ENCODE measurements around the gene SLC45A3.

SLC45A3 gene

DNA sequence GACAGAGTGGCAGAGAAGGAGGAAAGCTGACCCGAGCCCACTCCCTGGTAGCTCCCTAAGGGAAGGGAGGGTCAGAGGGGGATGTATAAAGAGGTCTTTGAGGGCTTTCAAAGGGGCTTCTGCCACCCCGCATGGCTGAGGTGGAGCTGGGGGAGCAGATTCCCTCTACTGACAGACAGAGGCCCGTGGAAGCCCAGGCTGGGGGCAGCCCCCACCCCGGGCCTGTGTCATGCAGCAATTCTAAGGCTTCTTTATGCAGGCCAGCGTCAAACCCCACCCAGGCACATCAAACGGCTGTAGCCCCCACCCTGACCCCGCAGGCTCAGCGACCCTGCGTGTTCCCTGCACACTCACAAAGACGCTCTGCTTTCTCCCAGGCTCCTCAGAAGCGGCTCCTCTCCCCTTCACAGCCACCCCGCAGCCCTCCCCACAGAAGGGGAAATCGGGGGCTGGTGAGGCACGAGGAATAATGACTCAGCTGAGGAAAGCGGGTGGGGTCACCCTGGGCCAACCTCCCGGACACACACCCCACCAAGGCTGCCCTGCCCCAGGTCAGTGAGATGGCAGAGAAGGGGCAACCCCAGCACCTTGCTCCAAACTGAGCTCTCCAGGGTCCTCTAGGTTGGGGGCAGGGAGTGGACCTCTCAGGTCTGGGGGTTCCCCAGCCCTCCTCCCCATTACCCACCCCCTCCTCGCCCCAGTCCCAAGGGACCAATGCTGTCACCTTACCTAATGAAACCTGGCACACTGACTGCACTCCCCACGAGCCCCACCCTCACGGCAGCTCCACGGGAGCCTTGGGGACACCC lies 10.8 kb downstream of the SLC45A3 start:
- no peak for DNase-seq (ENCODE audit: low spot score)

DNA sequence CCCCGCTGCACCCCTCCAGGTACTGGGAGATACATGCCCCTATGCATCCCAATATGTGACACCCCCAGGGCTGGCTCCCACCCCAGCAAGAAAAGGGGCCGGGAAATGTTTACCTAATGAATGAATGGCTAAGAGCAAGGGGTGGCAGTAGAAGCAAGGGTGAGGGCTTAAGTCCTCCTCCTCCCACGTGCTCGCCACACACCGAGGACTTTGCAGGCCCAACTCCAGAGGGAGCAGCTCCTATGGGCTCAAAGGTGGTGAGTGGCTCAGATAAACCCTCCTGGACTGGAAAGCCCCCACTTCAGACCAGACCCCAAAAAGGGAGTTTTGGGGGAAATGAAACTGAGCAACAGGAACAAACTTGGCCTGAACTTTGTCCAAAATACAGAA lies 11.4 kb downstream of the SLC45A3 start:
- peak; percentile 47 for DNase-seq (ENCODE audit: low spot score)

DNA sequence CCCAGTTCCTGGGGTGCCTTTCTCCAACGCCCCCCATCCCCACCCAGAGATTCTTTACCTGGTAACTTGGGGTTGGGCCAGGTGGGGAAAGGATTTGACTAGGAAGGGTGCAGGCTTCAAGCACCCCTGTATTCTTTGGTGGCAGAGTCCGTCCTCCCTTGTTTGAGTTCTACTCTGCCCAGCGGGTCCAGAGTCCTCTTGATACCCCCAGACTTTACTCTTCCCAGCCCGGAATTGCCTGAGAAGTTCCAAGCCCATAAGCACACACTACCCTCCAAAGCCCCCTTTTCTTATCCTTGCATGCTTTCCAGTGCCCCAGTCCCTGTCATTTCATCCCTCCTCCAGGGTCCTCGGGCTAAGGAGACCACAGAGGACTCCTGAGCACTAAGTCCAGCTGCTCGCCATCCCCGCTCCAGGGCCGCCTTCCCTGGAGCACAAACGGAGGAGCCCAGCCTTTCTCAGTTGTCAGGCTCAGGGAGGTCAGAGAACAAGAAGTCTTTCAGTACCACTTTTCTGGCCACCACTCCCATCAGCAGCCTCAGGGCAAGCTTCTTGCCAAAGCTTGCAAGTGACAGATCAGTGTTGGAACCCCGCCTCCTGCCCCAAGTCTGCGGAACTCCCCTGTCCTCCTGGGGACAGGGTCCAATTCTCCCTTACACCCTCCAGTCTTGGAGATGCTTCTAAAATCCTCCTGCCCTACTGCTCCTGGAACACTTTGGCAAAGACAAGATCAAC lies 12.2 kb downstream of the SLC45A3 start:
- DNase-seq (ENCODE audit: low spot score), result no peak

DNA sequence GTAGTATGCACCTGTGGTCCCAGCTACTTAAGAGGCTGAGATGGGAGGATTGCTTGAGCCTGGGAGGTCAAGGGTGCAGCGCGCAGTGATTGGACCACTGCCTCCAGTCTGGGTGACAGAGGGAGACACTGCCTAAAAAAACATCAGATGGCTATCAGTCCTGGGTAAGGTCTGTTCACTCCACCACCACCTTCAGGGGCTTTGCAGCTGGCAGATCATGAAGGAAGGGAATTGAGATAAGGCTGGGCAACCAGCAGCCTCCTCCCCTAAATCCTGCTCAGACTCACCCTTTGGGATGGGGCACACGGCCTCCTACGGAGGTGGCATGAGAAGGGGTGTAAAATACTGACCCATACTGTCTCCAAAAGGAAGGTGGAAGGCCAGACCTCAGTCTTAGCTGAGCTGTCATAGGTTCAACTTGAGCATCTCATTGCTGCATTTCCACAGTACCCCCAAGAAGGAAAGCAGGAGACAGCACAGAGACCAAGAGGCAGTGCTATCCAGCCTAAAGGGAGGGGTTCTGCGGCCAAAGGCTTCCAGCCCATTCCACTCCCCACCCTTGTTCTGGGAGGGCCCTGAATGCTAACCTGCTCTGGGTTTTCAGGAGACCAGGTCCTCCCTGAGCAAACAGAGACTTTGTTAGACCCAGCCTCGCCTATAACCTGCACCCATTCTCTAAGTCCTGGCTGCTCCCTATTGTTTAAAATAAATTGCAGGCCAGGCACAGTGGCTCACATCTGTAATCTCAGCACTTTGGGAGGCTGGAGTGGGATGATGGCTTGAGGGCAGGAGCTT lies 13.7 kb downstream of the SLC45A3 start:
- no peak for DNase-seq (ENCODE audit: low spot score)

DNA sequence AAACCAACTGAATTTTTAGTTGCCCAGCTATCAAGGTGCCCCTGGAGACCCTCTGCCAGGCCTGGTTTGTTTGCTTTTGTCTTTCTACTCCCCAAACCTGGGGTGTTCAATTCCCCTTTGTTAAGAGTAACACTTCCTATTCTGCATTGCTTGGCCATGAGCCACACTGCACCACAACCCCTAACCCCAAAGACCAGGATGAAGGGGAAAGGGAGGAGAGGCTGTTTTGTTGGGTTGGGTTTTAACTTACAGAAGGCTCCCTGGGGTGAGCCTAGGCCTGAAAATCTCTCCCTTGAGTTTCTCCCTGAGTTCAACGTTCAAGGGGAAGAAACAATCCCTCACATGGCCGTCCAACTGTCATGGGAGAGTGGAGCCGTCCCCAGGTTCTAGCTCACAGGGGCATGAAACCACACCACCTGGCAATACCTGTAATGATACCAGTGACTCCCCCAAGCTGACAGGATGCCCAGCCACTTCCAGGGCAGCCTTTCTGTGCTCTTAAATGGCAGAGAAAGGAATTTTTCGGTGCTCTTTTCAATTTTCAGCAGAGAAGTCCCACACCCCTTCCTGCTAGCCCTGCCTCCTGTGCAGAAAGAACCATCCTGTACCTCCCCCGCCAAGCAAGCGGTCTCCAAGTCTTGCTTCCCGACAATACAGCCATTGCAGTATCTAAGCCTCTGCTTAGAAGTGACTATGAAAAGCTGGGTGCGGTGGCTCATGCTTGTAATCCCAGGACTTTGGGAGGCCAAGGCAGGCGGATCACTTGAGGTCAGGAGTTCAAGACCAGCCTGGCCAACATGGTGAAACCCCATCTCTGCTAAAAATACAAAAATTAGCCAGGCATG lies 14.9 kb downstream of the SLC45A3 start:
- peak; percentile 41 for DNase-seq (ENCODE audit: low spot score)

DNA sequence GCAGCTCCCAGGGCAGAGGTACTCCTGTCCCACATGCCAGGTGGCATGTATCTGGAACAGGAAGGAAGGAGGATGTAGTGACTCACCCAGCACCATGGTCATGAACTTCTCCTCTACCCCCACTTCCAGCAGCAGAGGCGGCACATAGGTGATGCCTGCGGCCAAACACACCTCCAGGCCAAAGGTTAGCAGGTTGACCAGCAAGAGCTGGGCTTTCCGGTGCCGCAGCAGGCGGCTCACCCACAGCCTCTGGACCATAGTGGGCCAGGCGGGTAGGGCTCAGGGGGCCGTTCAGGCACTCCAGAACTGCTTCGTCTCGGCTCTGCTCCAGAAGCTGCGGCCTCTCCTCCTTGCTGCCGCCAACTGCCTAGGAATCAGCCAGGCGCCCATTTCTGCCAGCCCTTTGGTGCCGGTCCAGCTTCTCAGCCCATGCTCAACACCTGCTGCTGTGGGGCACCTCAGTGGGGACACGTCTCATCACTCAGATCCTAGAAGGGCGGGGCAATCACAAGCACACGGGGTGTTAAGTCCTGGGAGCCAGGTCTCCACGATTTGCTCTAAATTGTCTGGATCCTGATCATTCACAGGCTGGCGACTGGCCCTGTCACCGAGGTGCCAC lies 15.8 kb downstream of the SLC45A3 start:
- no peak for DNase-seq (ENCODE audit: low spot score)

DNA sequence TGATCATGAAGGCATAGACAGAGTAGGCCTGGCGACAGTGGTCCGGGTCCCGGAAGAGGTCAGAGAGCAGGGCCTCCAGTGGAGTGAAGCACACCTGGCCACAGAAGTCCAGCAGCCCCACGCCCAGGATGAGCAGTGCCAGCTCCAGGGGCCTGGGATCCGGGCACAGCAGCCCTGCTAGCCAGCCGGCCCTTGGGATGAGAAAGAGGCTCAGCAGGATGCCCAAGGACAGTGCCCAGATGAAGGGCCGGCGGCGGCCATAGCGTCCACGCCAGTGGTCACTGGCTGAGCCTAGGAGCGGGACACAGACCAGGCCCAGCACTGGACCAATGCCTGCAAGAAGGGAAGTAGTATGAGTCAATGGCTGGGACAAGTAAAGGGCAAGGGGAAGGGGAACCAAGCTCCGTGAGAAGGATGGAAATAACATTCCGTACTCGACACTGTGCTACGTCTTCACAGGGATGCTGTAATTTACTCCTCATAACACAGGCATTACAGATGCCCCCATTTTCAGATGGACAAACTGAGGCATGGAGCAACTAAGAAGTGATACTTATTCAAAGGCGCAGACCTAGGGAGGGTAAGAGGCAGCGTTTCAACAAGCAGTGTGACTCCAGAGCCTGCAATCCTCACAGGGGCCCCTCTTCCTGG lies 16.9 kb downstream of the SLC45A3 start:
- no peak for DNase-seq (ENCODE audit: low spot score)

DNA sequence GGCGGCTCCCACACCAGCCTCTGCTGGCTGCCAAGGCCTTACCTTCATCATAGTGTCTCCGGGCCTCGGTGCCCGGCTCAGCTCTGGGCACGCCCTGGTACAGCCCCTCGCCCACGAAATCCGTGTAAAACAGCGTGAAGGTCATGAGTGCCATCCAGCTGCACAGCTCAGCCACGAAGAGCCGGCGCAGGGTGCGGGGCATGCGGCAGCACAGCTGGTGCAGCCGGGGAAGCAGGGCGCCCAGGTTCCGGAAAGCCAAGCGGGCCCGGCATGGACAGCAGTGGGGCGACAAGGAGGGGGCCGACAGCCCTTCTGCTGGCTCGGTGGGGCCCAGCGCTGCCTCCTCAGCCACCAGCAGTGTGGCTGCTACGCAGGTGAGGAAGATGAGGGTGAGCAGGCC lies 17.5 kb downstream of the SLC45A3 start:
- no peak for DNase-seq (ENCODE audit: low spot score)

DNA sequence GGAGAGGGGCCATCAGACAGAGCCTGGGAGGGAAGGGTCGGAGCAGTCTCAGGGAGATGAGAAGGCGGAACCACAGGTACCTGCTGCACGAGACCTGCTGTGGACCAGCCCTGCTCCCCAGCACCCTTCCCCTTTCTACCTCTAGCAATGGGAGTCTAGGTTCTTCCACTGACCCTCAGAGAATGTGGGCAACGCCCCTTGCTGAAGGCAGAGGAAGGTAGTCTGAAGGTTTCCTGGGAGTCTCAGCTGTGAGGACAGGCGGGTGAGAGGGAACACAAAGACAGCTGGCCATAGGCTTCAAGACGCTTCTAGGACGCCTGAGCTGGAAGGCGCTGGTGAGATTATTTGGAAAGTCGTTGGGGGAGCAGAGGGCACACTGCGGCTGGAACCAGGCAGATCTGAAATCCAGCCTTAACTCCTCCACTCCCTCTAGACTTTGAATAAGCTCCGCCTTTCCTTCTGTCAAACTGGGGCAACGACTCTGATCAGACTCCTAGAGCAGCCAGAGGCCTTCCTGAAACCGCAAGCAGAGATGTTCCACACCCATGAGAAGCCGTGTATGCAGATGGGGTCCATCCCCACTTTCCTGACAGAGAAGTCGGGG lies 18.1 kb downstream of the SLC45A3 start:
- DNase-seq (ENCODE audit: low spot score), result no peak

DNA sequence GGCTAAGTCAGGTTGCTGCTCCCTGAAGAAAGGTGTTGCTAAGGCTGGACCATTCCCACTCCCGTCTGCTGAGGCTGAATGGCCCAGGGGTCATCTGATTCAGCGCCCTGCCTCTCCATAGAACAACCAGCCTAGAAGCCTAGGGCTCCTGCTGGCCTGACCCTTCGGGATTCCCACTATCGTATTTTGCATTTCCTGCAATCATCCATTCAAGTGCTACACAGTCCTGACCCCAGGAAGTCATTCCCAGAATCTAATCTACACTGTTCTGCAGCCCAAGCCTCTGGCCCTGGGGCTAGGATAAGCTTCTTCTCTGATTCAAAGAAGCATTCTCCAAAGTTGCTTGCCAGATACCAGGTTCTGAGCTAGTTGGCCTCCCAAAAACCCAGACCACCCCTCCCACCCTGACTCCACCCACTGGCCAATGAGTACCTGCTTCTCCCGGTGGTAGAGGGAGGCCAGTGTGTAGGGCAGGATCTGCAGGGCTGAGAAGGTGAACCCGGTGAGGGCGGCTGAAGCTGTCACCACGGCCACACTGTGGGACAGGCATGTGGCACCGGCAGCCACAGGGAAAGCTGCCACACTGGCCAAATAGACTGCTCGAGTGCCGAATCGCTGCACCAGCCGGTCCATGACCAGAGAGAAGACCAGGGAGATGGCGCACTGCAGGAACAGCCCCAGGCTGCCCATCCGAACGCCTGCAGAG lies 18.7 kb downstream of the SLC45A3 start:
- DNase-seq (ENCODE audit: low spot score), result no peak

DNA sequence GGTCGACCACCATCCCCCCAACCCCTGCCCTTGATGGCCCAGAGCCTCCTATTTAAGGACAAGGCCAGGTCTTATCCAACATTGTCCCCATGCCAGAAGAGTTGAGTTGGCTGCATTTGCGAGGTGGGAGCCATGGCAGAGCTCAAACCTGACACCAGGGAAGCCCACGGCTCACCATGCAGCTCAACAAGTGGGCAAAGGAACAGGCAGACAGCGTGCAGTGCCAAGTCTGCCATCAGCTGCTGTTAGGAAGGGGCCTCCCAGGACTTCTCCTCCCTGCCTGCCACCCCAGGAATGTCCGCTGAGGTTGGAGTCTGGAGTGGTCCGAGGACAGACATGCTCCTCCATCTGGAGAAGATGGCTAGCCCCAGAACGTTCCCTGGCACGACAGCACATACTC lies 19.9 kb downstream of the SLC45A3 start:
- DNase-seq (ENCODE audit: low spot score), result no peak

DNA sequence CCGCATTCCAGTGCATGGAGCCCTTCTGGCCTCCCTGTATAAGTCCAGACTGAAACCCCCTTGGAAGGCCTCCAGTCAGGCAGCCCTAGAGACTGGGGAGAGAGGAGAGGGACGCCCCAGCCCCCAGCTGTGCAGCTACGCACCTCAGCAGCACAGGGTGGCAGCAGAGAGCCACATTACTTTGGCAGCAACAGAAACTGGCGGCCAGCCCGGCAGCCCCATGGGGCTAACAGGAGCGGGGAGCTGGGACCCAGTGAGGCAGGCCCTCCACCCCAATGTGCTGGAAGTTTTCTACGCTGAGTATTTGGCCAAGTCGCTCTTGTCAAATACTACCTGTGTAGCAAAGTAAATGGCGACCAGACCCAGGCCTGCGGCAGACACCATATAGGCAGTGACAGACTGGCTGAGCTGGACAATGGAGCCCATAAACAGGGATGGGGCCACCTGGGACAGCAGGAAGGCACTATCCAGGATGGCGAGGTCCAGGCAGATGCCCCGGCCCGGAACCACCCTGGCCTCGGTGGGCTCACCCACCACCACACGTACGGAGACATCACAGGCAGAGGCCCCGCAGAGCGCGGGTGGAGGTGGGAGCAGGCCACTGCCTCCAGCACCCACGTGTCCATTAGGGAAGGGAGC lies 21.2 kb downstream of the SLC45A3 start:
- DNase-seq (ENCODE audit: low spot score), result peak; percentile 86

DNA sequence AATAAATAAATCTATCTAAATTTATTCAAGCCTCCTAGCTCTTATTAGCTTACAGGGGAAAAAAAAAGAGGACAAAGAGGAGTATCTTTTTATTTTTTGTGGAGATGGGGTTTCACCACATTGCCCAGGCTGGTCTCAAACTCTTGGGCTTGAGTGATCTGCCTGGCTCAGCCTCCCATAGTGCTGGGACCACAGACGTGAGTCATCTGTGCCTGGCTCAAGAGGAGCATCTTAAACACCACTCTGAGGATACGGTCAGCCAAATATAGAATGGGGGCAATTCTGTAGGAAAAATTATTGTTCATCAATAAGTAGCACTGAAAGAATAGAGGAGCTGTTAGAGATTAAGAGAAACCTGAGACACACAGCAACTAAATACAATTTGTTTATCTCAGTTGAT lies 24.1 kb downstream of the SLC45A3 start:
- no peak for DNase-seq (ENCODE audit: low spot score)

DNA sequence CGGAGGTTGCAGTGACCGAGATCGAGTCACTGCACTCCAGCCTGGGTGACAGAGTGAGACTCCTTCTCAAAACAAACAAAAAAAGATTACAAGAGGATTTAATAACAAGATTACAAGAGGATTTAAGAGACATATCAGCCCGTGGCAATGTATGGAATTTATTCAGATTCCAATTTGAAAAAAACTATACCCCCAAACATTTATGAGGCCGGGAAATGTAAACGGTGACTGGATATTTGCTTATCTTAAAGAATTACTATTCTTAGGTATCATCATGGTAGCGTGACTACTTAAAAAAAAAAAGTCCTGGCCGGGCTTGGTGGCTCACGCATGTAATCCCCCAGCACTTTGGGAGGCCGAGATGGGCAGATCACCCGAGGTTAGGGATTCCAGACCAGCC lies 27.3 kb downstream of the SLC45A3 start:
- DNase-seq (ENCODE audit: low spot score), result no peak

DNA sequence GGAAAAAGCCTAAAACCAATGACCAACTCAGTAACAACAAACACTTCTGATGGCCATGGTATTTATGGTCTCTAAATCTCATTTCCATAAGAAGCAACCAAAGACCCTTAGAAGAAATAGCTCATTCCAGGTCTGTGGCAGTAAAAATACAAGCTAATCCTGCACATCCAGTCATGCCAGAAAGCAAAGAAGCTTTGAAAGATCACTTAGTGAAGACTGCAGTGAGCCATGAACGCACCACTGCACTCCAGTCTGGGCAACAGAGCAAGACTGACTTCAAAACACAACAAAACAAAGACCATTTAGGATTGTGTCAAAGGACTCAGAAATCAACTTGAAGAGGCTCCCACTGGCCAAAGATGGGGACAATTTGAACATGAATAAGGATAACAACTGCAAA lies 30.1 kb downstream of the SLC45A3 start:
- no peak for DNase-seq (ENCODE audit: low spot score)

DNA sequence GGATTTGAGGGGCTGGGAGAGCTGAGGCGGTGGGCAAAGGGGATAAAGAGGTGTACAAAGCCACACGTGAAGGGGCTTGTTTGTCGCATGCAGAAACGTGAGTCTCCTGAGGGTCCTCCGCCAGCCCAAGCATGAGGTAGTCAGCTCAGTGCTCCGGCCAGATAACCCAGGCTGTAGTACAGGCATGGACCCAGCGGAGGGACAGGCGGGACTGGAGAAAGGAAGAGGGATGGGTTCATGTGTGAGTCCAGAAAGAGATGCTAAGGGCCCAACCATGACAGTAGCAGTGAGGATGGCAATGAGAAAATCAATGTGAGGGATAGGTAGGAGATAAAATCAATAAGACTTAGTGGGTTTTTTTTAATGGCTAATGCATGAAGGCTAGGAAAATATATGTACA lies 34.8 kb downstream of the SLC45A3 start:
- no peak for DNase-seq (ENCODE audit: low spot score)

DNA sequence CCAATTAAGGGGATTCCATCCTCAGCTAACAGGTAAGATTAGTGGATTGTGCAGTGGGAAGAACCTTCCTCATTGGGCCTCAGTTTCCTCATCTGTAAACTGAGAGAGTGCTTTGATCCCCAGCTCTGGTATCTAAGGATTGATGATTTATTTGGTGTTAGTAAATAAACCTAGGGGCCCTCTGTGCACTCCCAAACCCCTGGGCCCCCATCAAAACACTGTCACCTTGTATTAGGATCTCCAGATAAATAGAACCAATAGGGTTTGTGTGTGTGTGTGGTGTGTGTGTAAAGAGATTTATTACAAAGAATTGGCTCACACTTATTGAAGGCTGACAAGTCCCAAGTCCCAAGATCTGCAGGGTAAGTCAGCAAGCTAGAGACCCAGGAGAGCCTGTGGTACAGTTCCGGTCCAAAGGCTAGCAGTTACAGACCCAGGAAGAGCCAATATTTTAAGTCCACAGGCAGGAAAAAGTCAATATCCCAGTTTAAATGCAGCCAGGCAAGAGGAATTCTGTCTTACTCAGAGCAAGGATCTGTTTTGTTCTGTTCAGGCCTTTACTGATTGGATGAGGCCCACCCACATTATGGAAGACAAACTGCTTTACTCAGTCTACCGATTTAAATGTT lies 37.5 kb downstream of the SLC45A3 start:
- DNase-seq (ENCODE audit: low spot score), result no peak

DNA sequence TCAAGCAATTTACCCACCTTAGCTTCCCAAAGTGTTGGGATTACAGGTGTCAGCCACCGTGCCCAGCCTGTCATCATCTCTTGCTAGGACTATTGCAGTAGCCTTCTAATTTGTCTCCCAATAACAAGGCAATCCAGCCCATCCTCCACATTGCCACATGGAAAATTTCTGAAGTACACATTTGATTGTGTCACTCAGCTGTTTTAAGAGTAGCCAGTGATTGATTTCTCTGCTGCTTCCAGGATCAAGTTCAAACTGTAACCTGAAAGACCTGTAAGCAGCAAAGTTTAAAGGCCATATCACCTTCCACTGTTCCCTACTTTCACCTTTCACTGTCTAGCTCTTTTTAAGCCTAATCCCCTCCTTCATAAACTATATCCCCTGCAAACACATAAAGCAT lies 40.7 kb downstream of the SLC45A3 start:
- DNase-seq (ENCODE audit: low spot score), result no peak
